Testis (tissue), 3 donors: ENCODE measurements around the gene IRF8. TPM values are rescaled to one million over a fixed set of nuclear protein-coding genes. Genes with fewer than 3 reads are reported as not detected.

Source experiments
- DNase-seq: peaks from one replicate; pipeline ENCODE4 v3.0.0-alpha.2; 2019
- H3K27ac ChIP-seq, 2 donors: fragments of 200-600 bp; sonication (generic); one replicate each; pipeline ENCODE4 v1.5.1; 2019
- H3K27me3 ChIP-seq: fragments of 200-600 bp; sonication (generic); one replicate; pipeline ENCODE4 v1.5.1; 2019
- H3K36me3 ChIP-seq: fragments of 200-600 bp; sonication (generic); one replicate; pipeline ENCODE4 v1.5.1; 2017; ENCODE audit warnings: low read depth; ENCODE audit errors: missing control alignments
- H3K4me1 ChIP-seq: fragments of 200-600 bp; sonication (generic); one replicate; pipeline ENCODE4 v1.5.1; 2019
- H3K4me3 ChIP-seq, 2 donors: fragments of 200-600 bp; sonication (generic); one replicate each; pipeline ENCODE4 v1.5.1; 2017 to 2019
- H3K9me3 ChIP-seq: fragments of 200-600 bp; sonication (generic); one replicate; pipeline ENCODE4 v1.5.1; 2017
- CTCF ChIP-seq, 3 experiments: fragments of 450-650 bp in 2 of 3; fragments of 200-600 bp in 1 of 3; sonication (generic) in 1 of 3; IDR thresholded peaks; one replicate each; pipeline ENCODE4 v1.5.1; 2016 to 2019; ENCODE audit warnings: antibody characterized with exemption in 3 of 3, mild to moderate bottlenecking in 2 of 3, moderate library complexity in 1 of 3
- POLR2A ChIP-seq: fragments of 450-650 bp; IDR thresholded peaks from one replicate; pipeline ENCODE4 v1.6.1; 2017; ENCODE audit warnings: antibody characterized with exemption, mild to moderate bottlenecking, moderate library complexity
- WGBS, 2 donors: methylation state at CpG; one replicate each; pipeline ENCODE4 v1.1.5; 2018; 5-methylcytosine and 5-hydroxymethylcytosine counted together
- intact Hi-C: fragments of 100-400 bp; cut with DNase I; formaldehyde crosslinking; loops from one replicate; pipeline ENCODE4 v1.15.1; 2023; ENCODE audit warnings: low total_unique reads
- polyA plus RNA-seq: library from polyadenylated mRNA; stranded (reverse); fragments of 350-450 nt; fragmentation: Illumina TruSeq; extraction: RNeasy Lipid Tissue Mini Kit (QIAGEN cat#74804); gene quantifications from one replicate; pipeline ENCODE4 v1.2.3, GENCODE V29; 2014; ENCODE audit warnings: low read depth, low replicate concordance; ENCODE audit not compliant: insufficient read depth
- total RNA-seq, 2 donors: library from RNA; depleted of rRNA; stranded (reverse); fragments of >200 nt; gene quantifications; one replicate each; pipeline ENCODE4 v1.2.3, GENCODE V29; 2016

Gene IRF8
- total and polyA plus RNA-seq, 3 donors from 2014 or later = 7.2 to 15.0 (median 14.0) TPM

- H3K4me1 ChIP-seq = peaks cover 13% of the 10 kb centered on the region
- no peak overlapping the region for H3K4me3 ChIP-seq
- intact Hi-C loops = no loop called here
- WGBS, 2 donors = 85 to 88% methylated on average over 3 of the region's 3 CpGs
- H3K36me3 ChIP-seq = no peaks in the 10 kb centered on the region
- no peaks in the 10 kb centered on the region for H3K27me3 ChIP-seq
- DNase-seq = no peak
- no peak overlapping the region for H3K27ac ChIP-seq
- TF ChIP-seq CTCF (IDR thresholded peaks at IDR 0.05) (no peak), POLR2A (no peak)
- no peaks in the 10 kb centered on the region for H3K9me3 ChIP-seq
These were observed 9.5 kb downstream of the IRF8 start for GRCh38 chr16:85908444-85908843.

- Histone ChIP-seq H3K4me1 (peaks cover 13% of the 10 kb centered on the region), H3K27me3 (no peaks in the 10 kb centered on the region), H3K9me3 (no peaks in the 10 kb centered on the region), H3K36me3 (no peaks in the 10 kb centered on the region), H3K27ac (no peak overlapping the region), H3K4me3 (no peak overlapping the region)
- peak; percentile 40 for DNase-seq
- TF ChIP-seq POLR2A (no peak), CTCF (IDR thresholded peaks at IDR 0.05) (no peak)
- WGBS, 2 donors = 87 to 88% methylated on average over 10 of the region's 10 CpGs
- intact Hi-C loops = no loop called here
These were observed 10.1 kb downstream of the IRF8 start for GRCh38 chr16:85908889-85909589.

- intact Hi-C loops = no loop called here
- 95 to 96% methylated on average over 17 of the region's 17 CpGs for WGBS, 2 donors
- H3K4me3 ChIP-seq = no peak overlapping the region
- DNase-seq = no peak
- H3K9me3 ChIP-seq = no peaks in the 10 kb centered on the region
- TF ChIP-seq POLR2A = no peak
- TF ChIP-seq CTCF (IDR thresholded peaks at IDR 0.05) = no peak
- no peaks in the 10 kb centered on the region for H3K36me3 ChIP-seq
- no peaks in the 10 kb centered on the region for H3K27me3 ChIP-seq
- H3K4me1 ChIP-seq = peaks cover 13% of the 10 kb centered on the region
- H3K27ac ChIP-seq = no peak overlapping the region
These were observed 11.2 kb downstream of the IRF8 start for GRCh38 chr16:85909932-85910853.

GRCh38 chr16:85910854-85911247, 11.9 kb downstream of the IRF8 start:
- TF ChIP-seq POLR2A = no peak
- no peak for TF ChIP-seq CTCF (IDR thresholded peaks at IDR 0.05)
- peaks cover 13% of the 10 kb centered on the region for H3K4me1 ChIP-seq
- 91 to 92% methylated on average over 9 of the region's 9 CpGs for WGBS, 2 donors
- intact Hi-C loops = no loop called here
- no peaks in the 10 kb centered on the region for H3K27me3 ChIP-seq
- H3K27ac ChIP-seq = no peak overlapping the region
- no peaks in the 10 kb centered on the region for H3K9me3 ChIP-seq
- no peak overlapping the region for H3K4me3 ChIP-seq
- DNase-seq = no peak
- no peaks in the 10 kb centered on the region for H3K36me3 ChIP-seq
